ENCODE measurements around the gene FLAD1. TPM values are rescaled to one million over a fixed set of nuclear protein-coding genes. Genes with fewer than 3 reads are reported as not detected.

The FLAD1 gene
- total RNA-seq, 1 donor from 2014 or later = 51.5 TPM

DNA sequence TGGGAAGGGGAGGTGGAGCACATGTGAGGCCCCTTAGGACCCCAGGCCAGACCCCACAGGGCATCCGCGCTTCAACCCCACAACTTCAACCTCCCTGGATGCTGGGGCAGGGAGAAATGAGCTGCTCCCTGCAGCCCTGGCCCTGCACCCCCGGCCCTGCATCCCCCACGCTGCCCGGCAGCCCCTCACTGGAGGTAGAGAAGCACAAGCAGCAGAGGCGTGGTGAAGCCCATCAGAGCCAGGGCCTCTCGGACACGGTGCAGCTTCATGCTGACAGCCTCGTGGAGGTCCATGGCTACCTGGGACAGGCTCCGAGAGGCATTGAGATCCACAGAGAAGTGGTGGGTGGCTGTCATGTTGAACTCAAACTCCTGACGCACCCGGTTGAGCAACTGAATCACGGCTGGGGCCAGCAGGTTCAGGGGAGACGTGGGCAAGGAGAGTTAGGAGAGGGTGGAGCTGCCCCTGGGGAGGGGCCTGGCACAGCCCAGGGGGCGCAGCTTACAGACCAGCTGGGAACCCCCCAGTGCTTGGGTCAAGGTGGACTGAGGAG, 47.2 kb downstream of the FLAD1 start:
- no peak for DNase-seq (ENCODE audit: low read depth)
- H3K79me2 ChIP-seq (ENCODE audit: insufficient read depth, low read length) = no peaks in the 10 kb centered on the region
- no peak overlapping the region for H3K9ac ChIP-seq (ENCODE audit: low read length)
- H3K27ac ChIP-seq (ENCODE audit: low read depth, low read length) = no peak overlapping the region
- FAIRE-seq = no peak
- Mint-ChIP-seq H3K27me3 (ENCODE audit: low read depth, unreplicated experiment) (peaks cover 26% of the 10 kb centered on the region), H3K4me3 (ENCODE audit: unreplicated experiment) (no peak overlapping the region), H3K4me1 (ENCODE audit: low read depth, unreplicated experiment) (no peaks in the 10 kb centered on the region), H3K36me3 (ENCODE audit: low read depth, unreplicated experiment) (peaks cover 8% of the 10 kb centered on the region), H3K9me3 (ENCODE audit: unreplicated experiment) (no peaks in the 10 kb centered on the region), H3K27ac (ENCODE audit: unreplicated experiment) (no peak overlapping the region)
- H3K36me3 ChIP-seq (ENCODE audit: insufficient read depth, low read length) = no peaks in the 10 kb centered on the region
- H3K9me3 ChIP-seq (ENCODE audit: insufficient read depth, low read depth, low read length) = no peaks in the 10 kb centered on the region
- no peaks in the 10 kb centered on the region for H3K4me1 ChIP-seq (ENCODE audit: insufficient read depth, low read length)
- TF ChIP-seq, protein P1, sequence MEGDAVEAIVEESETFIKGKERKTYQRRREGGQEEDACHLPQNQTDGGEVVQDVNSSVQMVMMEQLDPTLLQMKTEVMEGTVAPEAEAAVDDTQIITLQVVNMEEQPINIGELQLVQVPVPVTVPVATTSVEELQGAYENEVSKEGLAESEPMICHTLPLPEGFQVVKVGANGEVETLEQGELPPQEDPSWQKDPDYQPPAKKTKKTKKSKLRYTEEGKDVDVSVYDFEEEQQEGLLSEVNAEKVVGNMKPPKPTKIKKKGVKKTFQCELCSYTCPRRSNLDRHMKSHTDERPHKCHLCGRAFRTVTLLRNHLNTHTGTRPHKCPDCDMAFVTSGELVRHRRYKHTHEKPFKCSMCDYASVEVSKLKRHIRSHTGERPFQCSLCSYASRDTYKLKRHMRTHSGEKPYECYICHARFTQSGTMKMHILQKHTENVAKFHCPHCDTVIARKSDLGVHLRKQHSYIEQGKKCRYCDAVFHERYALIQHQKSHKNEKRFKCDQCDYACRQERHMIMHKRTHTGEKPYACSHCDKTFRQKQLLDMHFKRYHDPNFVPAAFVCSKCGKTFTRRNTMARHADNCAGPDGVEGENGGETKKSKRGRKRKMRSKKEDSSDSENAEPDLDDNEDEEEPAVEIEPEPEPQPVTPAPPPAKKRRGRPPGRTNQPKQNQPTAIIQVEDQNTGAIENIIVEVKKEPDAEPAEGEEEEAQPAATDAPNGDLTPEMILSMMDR (IDR thresholded peaks at IDR 0.05; ENCODE audit: insufficient read depth, low read depth, low read length) = no peak
- no peak for TF ChIP-seq EZH2 (IDR thresholded peaks at IDR 0.05; ENCODE audit: insufficient read depth, low read length)
- H3K4me2 ChIP-seq (ENCODE audit: low read length) = no peak overlapping the region
- no peak overlapping the region for H2AFZ ChIP-seq (ENCODE audit: low read depth, low read length)
- no peaks in the 10 kb centered on the region for H3K27me3 ChIP-seq (ENCODE audit: insufficient read depth, low read length)
- H4K20me1 ChIP-seq (ENCODE audit: insufficient read depth, low read length) = no peaks in the 10 kb centered on the region
- H3K4me3 ChIP-seq (ENCODE audit: insufficient read depth, low read depth, low read length) = no peak overlapping the region

DNA sequence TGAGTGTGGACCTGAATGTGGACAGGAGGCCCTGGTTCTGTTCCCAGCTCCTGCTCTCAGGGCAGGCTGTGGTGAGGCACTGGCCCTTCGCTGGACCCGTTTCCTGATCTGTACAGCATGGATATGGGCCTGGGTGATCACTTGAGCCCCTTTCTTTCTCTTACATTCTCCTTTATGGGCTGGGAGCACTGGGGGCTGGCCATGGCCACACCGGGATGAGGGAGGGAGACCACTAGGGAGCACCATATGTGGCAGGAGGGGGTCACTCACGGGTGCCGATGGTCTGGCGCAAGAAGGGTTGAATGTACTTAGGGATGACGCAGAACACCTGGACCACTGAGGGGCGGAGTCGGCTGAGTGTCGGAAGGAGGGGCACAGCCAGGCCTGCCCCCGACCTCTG, 47.8 kb downstream of the FLAD1 start:
- FAIRE-seq = no peak
- H3K4me3 ChIP-seq (ENCODE audit: insufficient read depth, low read depth, low read length) = no peak overlapping the region
- H3K36me3 ChIP-seq (ENCODE audit: insufficient read depth, low read length) = no peaks in the 10 kb centered on the region
- no peaks in the 10 kb centered on the region for H3K27me3 ChIP-seq (ENCODE audit: insufficient read depth, low read length)
- H4K20me1 ChIP-seq (ENCODE audit: insufficient read depth, low read length) = no peaks in the 10 kb centered on the region
- no peak overlapping the region for H3K9ac ChIP-seq (ENCODE audit: low read length)
- no peaks in the 10 kb centered on the region for H3K79me2 ChIP-seq (ENCODE audit: insufficient read depth, low read length)
- no peaks in the 10 kb centered on the region for H3K9me3 ChIP-seq (ENCODE audit: insufficient read depth, low read depth, low read length)
- Mint-ChIP-seq H3K9me3 (ENCODE audit: unreplicated experiment) (no peaks in the 10 kb centered on the region), H3K4me1 (ENCODE audit: low read depth, unreplicated experiment) (no peaks in the 10 kb centered on the region), H3K27ac (ENCODE audit: unreplicated experiment) (no peak overlapping the region), H3K4me3 (ENCODE audit: unreplicated experiment) (no peak overlapping the region), H3K36me3 (ENCODE audit: low read depth, unreplicated experiment) (peaks cover 8% of the 10 kb centered on the region), H3K27me3 (ENCODE audit: low read depth, unreplicated experiment) (peaks cover 28% of the 10 kb centered on the region)
- H2AFZ ChIP-seq (ENCODE audit: low read depth, low read length) = no peak overlapping the region
- TF ChIP-seq, protein P1 (IDR thresholded peaks at IDR 0.05; ENCODE audit: insufficient read depth, low read depth, low read length) = no peak
- no peak for TF ChIP-seq EZH2 (IDR thresholded peaks at IDR 0.05; ENCODE audit: insufficient read depth, low read length)
- H3K27ac ChIP-seq (ENCODE audit: low read depth, low read length) = no peak overlapping the region
- H3K4me2 ChIP-seq (ENCODE audit: low read length) = no peak overlapping the region
- no peaks in the 10 kb centered on the region for H3K4me1 ChIP-seq (ENCODE audit: insufficient read depth, low read length)
- no peak for DNase-seq (ENCODE audit: low read depth)

DNA sequence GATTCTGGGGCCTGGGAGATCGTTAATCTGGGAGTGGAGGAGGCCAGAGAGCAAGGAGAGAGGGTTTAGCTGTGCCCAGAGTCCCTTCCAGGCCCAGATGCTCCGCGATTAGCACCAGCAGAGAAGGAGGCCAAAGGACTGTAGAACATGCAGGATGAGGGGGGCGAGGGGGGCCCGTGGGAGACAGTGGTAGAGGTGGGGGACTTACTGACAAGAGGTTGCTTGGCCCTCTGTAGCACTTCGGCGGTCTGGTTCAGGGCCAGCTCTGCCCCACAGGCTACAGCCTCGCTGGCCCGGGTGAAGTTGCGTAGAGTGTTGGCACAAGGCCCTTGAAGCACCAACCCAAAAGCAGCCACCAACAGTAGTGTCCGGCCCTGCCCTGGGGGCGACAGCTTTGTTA, 49.7 kb downstream of the FLAD1 start:
- no peak overlapping the region for H3K9ac ChIP-seq (ENCODE audit: low read length)
- no peaks in the 10 kb centered on the region for H3K36me3 ChIP-seq (ENCODE audit: insufficient read depth, low read length)
- H4K20me1 ChIP-seq (ENCODE audit: insufficient read depth, low read length) = no peaks in the 10 kb centered on the region
- H3K27me3 ChIP-seq (ENCODE audit: insufficient read depth, low read length) = peaks cover 2% of the 10 kb centered on the region
- Mint-ChIP-seq H3K27ac (ENCODE audit: unreplicated experiment) (no peak overlapping the region), H3K27me3 (ENCODE audit: low read depth, unreplicated experiment) (peaks cover 31% of the 10 kb centered on the region), H3K4me3 (ENCODE audit: unreplicated experiment) (no peak overlapping the region), H3K4me1 (ENCODE audit: low read depth, unreplicated experiment) (peaks cover 2% of the 10 kb centered on the region), H3K9me3 (ENCODE audit: unreplicated experiment) (no peaks in the 10 kb centered on the region), H3K36me3 (ENCODE audit: low read depth, unreplicated experiment) (peaks cover 8% of the 10 kb centered on the region)
- H3K4me2 ChIP-seq (ENCODE audit: low read length) = no peak overlapping the region
- no peaks in the 10 kb centered on the region for H3K4me1 ChIP-seq (ENCODE audit: insufficient read depth, low read length)
- TF ChIP-seq, protein P1 (IDR thresholded peaks at IDR 0.05; ENCODE audit: insufficient read depth, low read depth, low read length) = no peak
- no peak for TF ChIP-seq EZH2 (IDR thresholded peaks at IDR 0.05; ENCODE audit: insufficient read depth, low read length)
- no peak for FAIRE-seq
- DNase-seq (ENCODE audit: low read depth) = no peak
- H3K4me3 ChIP-seq (ENCODE audit: insufficient read depth, low read depth, low read length) = no peak overlapping the region
- H2AFZ ChIP-seq (ENCODE audit: low read depth, low read length) = no peak overlapping the region
- no peaks in the 10 kb centered on the region for H3K79me2 ChIP-seq (ENCODE audit: insufficient read depth, low read length)
- H3K27ac ChIP-seq (ENCODE audit: low read depth, low read length) = no peak overlapping the region
- no peaks in the 10 kb centered on the region for H3K9me3 ChIP-seq (ENCODE audit: insufficient read depth, low read depth, low read length)
